Pericardium fibroblast (primary cell): ENCODE measurements around the gene PACSIN1. TPM values are rescaled to one million over a fixed set of nuclear protein-coding genes. Genes with fewer than 3 reads are reported as not detected.

Source experiments
- total RNA-seq: library from RNA; depleted of rRNA; stranded (reverse); fragments of >200 nt; gene quantifications from 2 replicates; pipeline ENCODE4 v1.2.3, GENCODE V29; 2015

Gene PACSIN1, protein sequence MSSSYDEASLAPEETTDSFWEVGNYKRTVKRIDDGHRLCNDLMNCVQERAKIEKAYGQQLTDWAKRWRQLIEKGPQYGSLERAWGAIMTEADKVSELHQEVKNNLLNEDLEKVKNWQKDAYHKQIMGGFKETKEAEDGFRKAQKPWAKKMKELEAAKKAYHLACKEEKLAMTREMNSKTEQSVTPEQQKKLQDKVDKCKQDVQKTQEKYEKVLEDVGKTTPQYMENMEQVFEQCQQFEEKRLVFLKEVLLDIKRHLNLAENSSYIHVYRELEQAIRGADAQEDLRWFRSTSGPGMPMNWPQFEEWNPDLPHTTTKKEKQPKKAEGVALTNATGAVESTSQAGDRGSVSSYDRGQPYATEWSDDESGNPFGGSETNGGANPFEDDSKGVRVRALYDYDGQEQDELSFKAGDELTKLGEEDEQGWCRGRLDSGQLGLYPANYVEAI
- total RNA-seq: 0.09 TPM in 1 of 2 replicates, not detected in the other

DNA sequence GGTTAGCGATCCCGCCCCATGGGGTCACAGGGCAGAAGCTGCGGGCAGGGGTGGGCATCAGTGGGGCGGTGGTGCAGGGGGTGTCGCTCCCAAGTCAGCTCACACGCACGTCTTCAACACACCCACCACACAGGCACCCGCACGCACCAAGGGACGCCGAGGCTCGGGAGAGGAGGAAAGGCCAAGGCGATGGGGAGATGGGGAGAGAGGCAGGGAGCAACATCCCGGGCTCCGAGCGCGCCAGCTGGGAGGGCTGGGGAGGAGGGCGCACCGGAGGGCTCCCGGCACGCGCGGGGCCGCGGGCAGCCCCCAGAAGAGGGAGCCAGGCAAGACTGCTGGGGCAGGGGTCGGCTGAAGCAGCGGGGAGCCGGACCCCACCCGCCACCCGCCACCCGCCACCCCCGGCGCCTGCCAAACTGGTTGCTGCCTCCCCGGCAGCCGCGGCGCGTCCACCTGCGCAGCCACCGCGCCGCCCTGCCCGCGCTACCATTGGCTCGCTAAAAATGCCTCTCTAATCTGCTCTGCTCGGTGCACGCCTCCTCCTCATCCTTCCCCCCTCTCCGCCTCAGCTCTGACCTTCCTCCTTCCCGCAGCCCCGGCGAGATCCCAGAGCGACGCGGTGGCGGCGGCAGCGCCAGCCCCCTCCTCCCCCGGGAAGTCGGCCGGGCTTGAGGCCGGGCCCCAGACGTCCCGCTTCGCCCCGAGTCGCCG lies at the start of gene PACSIN1:
TSS of gene PACSIN1 (plus strand) at position 546 of the 711 bp plus-strand sequence. CDS start 60,230 bp downstream, outside the sequence.

GRCh38 chr6:34425498-34426410 lies 40.1 kb upstream of the PACSIN1 start, which contains the start of gene RPS10:
Gene RPS10, minus strand, starts transcription at chr6:34426069. Its CDS starts 848 bp downstream, at chr6:34425221.

GRCh38 chr6:34556031-34556471 lies 90.2 kb downstream of the PACSIN1 start, which contains the start of gene SPDEF:
Gene SPDEF, minus strand, starts transcription at chr6:34556329. Its CDS starts 11,874 bp downstream, at chr6:34544455.

Other genes with a start within 250 kb of the PACSIN1 start
- 75.5 and 173 TPM in 2 replicates for gene HMGA1, start 229.2 kb upstream of the PACSIN1 start, total RNA-seq
- 27.2 and 30.5 TPM in 2 replicates for gene SMIM29, start 217.1 kb upstream of the PACSIN1 start, total RNA-seq
- gene NUDT3, start 73.4 kb upstream of the PACSIN1 start, total RNA-seq: 15.4 and 20.6 TPM in 2 replicates
- gene RPS10, start 40.0 kb upstream of the PACSIN1 start, total RNA-seq: 5,879 and 7,152 TPM in 2 replicates
- not detected in 2 replicates for gene SPDEF, start 90.3 kb downstream of the PACSIN1 start, total RNA-seq
- 24.0 and 28.6 TPM in 2 replicates for gene ILRUN, start 230.7 kb downstream of the PACSIN1 start, total RNA-seq